H1 (cell line): Measurements from ENCODE around the gene PCED1B. TPM values are rescaled to one million over a fixed set of nuclear protein-coding genes. Genes with fewer than 3 reads are reported as not detected.

Experiments
- CTCF ChIA-PET: fragments of 300-600 bp; sonication (Branson Sonifier 250); formaldehyde crosslinking; loops from one replicate; lab custom pipeline; 2021; ENCODE audit not compliant: partially characterized antibody; lab: Charles Lee
- POLR2A ChIA-PET: fragments of 300-600 bp; sonication (Branson Sonifier 250); formaldehyde crosslinking; loops from one replicate; lab custom pipeline; 2021; ENCODE audit warnings: inconsistent platforms; ENCODE audit not compliant: partially characterized antibody; lab: Charles Lee
- DNase-seq, 2 experiments: peaks; one replicate each; pipeline versions ENCODE4 v3.0.0 to v3.0.0-alpha.2; 2010 to 2022; ENCODE audit warnings: low spot score in 2 of 2, low read depth in 1 of 2, mixed read lengths in 1 of 2
- FAIRE-seq: peaks from 2 replicates; lab custom pipeline; 2011; peaks lifted over from hg19 to GRCh38; lab: Jason Lieb, UNC
- H2AFZ ChIP-seq: 2 replicates; pipeline ENCODE4 v1.8.1; 2012; ENCODE audit warnings: low read length, inconsistent platforms
- H2AK5ac ChIP-seq: 2 replicates; pipeline ENCODE4 v1.6.1; 2013; ENCODE audit warnings: low read depth, low read length
- H2BK120ac ChIP-seq: replicated peaks from 2 replicates; pipeline ENCODE3; 2013; ENCODE audit warnings: low read depth, low read length, inconsistent platforms
- H2BK12ac ChIP-seq: 2 replicates; pipeline ENCODE4 v1.6.1; 2013; ENCODE audit warnings: low read depth, low read length
- H2BK15ac ChIP-seq: 2 replicates; pipeline ENCODE4 v1.6.1; 2013; ENCODE audit warnings: low read length
- H2BK20ac ChIP-seq: 2 replicates; pipeline ENCODE4 v1.6.1; 2013; ENCODE audit warnings: low read length
- H2BK5ac ChIP-seq: 2 replicates; pipeline ENCODE4 v1.6.1; 2013; ENCODE audit warnings: low read depth, low read length
- H3K14ac ChIP-seq: 2 replicates; pipeline ENCODE4 v1.6.1; 2013; ENCODE audit warnings: inconsistent platforms; ENCODE audit not compliant: insufficient read length
- H3K18ac ChIP-seq: 2 replicates; pipeline ENCODE4 v1.6.1; 2013; ENCODE audit warnings: low read length; ENCODE audit errors: extremely low read depth
- H3K23ac ChIP-seq: 2 replicates; pipeline ENCODE4 v1.6.1; 2013; ENCODE audit warnings: inconsistent platforms; ENCODE audit not compliant: insufficient read length
- H3K23me2 ChIP-seq: 2 replicates; pipeline ENCODE4 v1.6.1; 2013; ENCODE audit warnings: low read depth, low read length
- H3K27ac ChIP-seq: 2 replicates; pipeline ENCODE4 v1.6.1; 2011; ENCODE audit warnings: low read depth, low read length, inconsistent platforms
- H3K27me3 ChIP-seq, 4 experiments: replicated peaks in 1 of 4; 1 replicate in 1 of 4; 2 replicates in 3 of 4; pipeline versions ENCODE4 v1.6.1 to v1.8.1; 2011 to 2013; ENCODE audit warnings: low read length in 3 of 4, mild to moderate bottlenecking in 3 of 4, inconsistent platforms in 2 of 4, mixed read lengths in 2 of 4, moderate library complexity in 1 of 4; ENCODE audit not compliant: control insufficient read depth in 3 of 4, insufficient read depth in 3 of 4; ENCODE audit errors: extremely low read depth in 1 of 4
- H3K36me3 ChIP-seq, 4 experiments: 2 replicates each; pipeline versions ENCODE4 v1.6.1 to v1.8.1; 2011 to 2013; ENCODE audit warnings: mild to moderate bottlenecking in 4 of 4, low read length in 3 of 4, moderate library complexity in 2 of 4, control low read depth in 1 of 4, inconsistent platforms in 1 of 4; ENCODE audit not compliant: insufficient read depth in 4 of 4, control insufficient read depth in 2 of 4
- H3K4ac ChIP-seq: replicated peaks from 2 replicates; pipeline ENCODE3; 2013; ENCODE audit warnings: low read length, low read depth, mixed read lengths, inconsistent platforms; ENCODE audit not compliant: insufficient read length
- H3K4me1 ChIP-seq, 4 experiments: replicated peaks in 1 of 4; 1 replicate in 1 of 4; 2 replicates in 3 of 4; pipeline versions ENCODE4 v1.6.1 to v1.8.1; 2011 to 2013; ENCODE audit warnings: low read length in 3 of 4, inconsistent platforms in 2 of 4, mixed read lengths in 1 of 4; ENCODE audit not compliant: insufficient read depth in 4 of 4, control insufficient read depth in 3 of 4
- H3K4me2 ChIP-seq, 2 experiments: 2 replicates each; pipeline versions ENCODE4 v1.6.1 to v1.8.1; 2011 to 2013; ENCODE audit warnings: low read depth in 2 of 2, low read length in 2 of 2, control low read depth in 1 of 2, inconsistent platforms in 1 of 2, mild to moderate bottlenecking in 1 of 2; ENCODE audit not compliant: insufficient read depth in 1 of 2
- H3K4me3 ChIP-seq, 4 experiments: fragments of 200-600, 300-600 bp in 1 of 4; sonication (generic), shearing (Covaris generic), sonication (Bioruptor Twin) in 1 of 4; 2 replicates each; pipeline versions ENCODE4 v1.5.1 to v1.8.1; 2011 to 2016; ENCODE audit warnings: low read length in 4 of 4, low read depth in 3 of 4, control low read depth in 2 of 4, inconsistent platforms in 2 of 4, mild to moderate bottlenecking in 2 of 4, mixed read lengths in 1 of 4, moderate library complexity in 1 of 4; ENCODE audit not compliant: insufficient read depth in 2 of 4; ENCODE audit errors: extremely low read depth in 1 of 4
- H3K56ac ChIP-seq: replicated peaks from 2 replicates; pipeline ENCODE3; 2013; ENCODE audit warnings: low read depth, mild to moderate bottlenecking, mixed read lengths, low read length, inconsistent platforms; ENCODE audit not compliant: insufficient read length
- H3K79me1 ChIP-seq: 2 replicates; pipeline ENCODE4 v1.6.1; 2013; ENCODE audit warnings: low read depth, low read length, control low read depth
- H3K79me2 ChIP-seq, 2 experiments: 2 replicates each; pipeline versions ENCODE4 v1.6.1 to v1.8.1; 2012 to 2013; ENCODE audit warnings: low read length in 2 of 2, mild to moderate bottlenecking in 2 of 2, inconsistent platforms in 1 of 2; ENCODE audit not compliant: insufficient read depth in 2 of 2, control insufficient read depth in 1 of 2
- H3K9ac ChIP-seq, 4 experiments: replicated peaks in 1 of 4; 1 replicate in 1 of 4; 2 replicates in 3 of 4; pipeline versions ENCODE4 v1.6.1 to v1.8.1; 2011 to 2013; ENCODE audit warnings: low read depth in 3 of 4, low read length in 3 of 4, control low read depth in 2 of 4, mild to moderate bottlenecking in 2 of 4, moderate library complexity in 2 of 4, inconsistent platforms in 1 of 4; ENCODE audit errors: extremely low read depth in 1 of 4
- H3K9me3 ChIP-seq, 2 experiments: 2 replicates each; pipeline versions ENCODE4 v1.6.1 to v1.8.1; 2012 to 2013; ENCODE audit warnings: mild to moderate bottlenecking in 2 of 2, moderate library complexity in 2 of 2, control low read depth in 1 of 2, inconsistent platforms in 1 of 2, low read depth in 1 of 2, low read length in 1 of 2, mixed read lengths in 1 of 2; ENCODE audit not compliant: insufficient read depth in 2 of 2
- H4K20me1 ChIP-seq, 2 experiments: replicated peaks in 1 of 2; 2 replicates each; pipeline versions ENCODE3 to v1.8.1; 2011 to 2013; ENCODE audit warnings: inconsistent platforms in 2 of 2, low read length in 2 of 2, mild to moderate bottlenecking in 1 of 2; ENCODE audit not compliant: insufficient read depth in 2 of 2, control insufficient read depth in 1 of 2
- H4K5ac ChIP-seq: 2 replicates; pipeline ENCODE4 v1.6.1; 2013; ENCODE audit warnings: low read length, low read depth, mixed read lengths, inconsistent platforms; ENCODE audit not compliant: insufficient read length
- H4K8ac ChIP-seq: 2 replicates; pipeline ENCODE4 v1.8.0; 2013; ENCODE audit warnings: mild to moderate bottlenecking, moderate library complexity, low read length, inconsistent platforms; ENCODE audit not compliant: insufficient read depth; ENCODE audit errors: extremely low read depth
- H4K91ac ChIP-seq: replicated peaks from 2 replicates; pipeline ENCODE3; 2013; ENCODE audit warnings: low read length, mixed read lengths, inconsistent platforms; ENCODE audit not compliant: insufficient read length
- SIN3A ChIP-seq, 2 experiments: IDR thresholded peaks in 1 of 2; conservative IDR thresholded peaks in 1 of 2; 2 replicates each; pipeline ENCODE4 v1.6.1; 2011 to 2012; ENCODE audit warnings: low read length in 2 of 2, improper control_type of control experiment in 1 of 2, low read depth in 1 of 2, mild to moderate bottlenecking in 1 of 2
- SIX5 ChIP-seq: IDR thresholded peaks from 2 replicates; pipeline ENCODE4 v1.6.1; 2011; ENCODE audit warnings: mild to moderate bottlenecking, low read depth, low read length
- TCF12 ChIP-seq: IDR thresholded peaks from 2 replicates; pipeline ENCODE4 v1.6.1; 2011; ENCODE audit warnings: low read depth, mild to moderate bottlenecking, low read length
- WGBS, 2 experiments: shearing (Covaris generic) in 1 of 2; methylation state at CpG; one replicate each; pipeline versions ENCODE4 v1.1.6 to v1.1.7; 2013 to 2015; ENCODE audit warnings: low lambda C conversion rate in 2 of 2, mixed read lengths in 2 of 2, inconsistent platforms in 1 of 2, low coverage in 1 of 2, missing lambda C conversion rate in 1 of 2; ENCODE audit not compliant: insufficient replicate concordance in 2 of 2, insufficient coverage in 1 of 2, insufficient read length in 1 of 2; ENCODE audit errors: extremely low coverage in 1 of 2, missing lambda C conversion rate in 1 of 2; 5-methylcytosine and 5-hydroxymethylcytosine counted together
- polyA plus RNA-seq, 7 experiments: library from polyadenylated mRNA; depleted of rRNA in 3 of 7; stranded (reverse) in 5 of 7; unstranded in 2 of 7; fragments of >200 nt in 5 of 7; fragments of 200-250 nt in 2 of 7; gene quantifications; 1 replicate in 5 of 7; 2 replicates in 1 of 7; 4 replicates in 1 of 7; pipeline versions ENCODE4 v1.2.1 to v1.2.3, GENCODE V29; 2011 to 2013; ENCODE audit warnings: missing spikeins in 2 of 7, mixed read lengths in 2 of 7
- total RNA-seq: library from RNA; stranded (reverse); fragmentation: NEBNext Ultra II Directional; extraction: Animal tissue kit (Norgen Biotek cat#: 25700); gene quantifications from 2 replicates; pipeline ENCODE4 v1.2.1, GENCODE V29; 2021

Gene PCED1B
- total and polyA plus RNA-seq, 2 of the 8 experiments (the other 6 are each of a cell fraction or from before 2014, with no cell fraction given): 4.7 to 5.4 TPM

DNA sequence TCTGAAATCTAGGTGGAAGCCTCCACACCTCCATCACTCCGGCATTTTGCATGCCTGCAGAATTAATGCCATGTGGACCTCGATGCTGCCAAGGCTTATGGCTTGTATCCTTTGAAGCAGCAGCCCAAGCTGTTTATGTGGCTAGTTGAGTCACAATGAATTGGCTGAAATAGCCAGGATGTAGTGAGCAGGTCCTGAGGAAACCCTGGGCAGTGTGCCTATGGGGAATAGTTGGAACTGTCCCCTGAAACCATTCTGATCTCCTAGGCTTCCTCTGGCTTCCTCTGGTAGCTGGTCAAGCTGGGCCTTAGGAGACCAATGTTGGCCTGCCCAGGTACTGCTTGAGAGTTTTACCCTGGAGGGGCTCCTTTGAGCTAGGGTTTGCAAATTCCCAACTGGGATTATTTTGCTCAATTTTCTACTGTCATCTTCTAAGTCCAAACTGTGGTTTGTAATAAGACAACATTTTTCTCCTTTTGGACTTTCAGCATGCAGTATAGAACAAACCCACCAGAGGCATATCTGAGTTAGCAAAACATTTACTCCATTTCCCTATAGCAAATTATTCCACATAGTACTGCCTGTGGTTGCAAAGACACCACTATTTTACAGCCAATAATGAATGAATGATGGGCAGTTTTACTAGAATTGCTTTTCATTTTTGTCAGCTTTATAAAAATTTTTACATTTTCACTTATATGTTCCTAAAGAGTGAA, 85.5 kb downstream of the PCED1B start:
- Histone ChIP-seq H3K4me3 (no peak overlapping the region), H3K14ac (no peak overlapping the region), H4K5ac (no peak overlapping the region), H3K79me2 (no peaks in the 10 kb centered on the region), H2AFZ (0 out of 2 replicates have a peak overlapping the region, but pooled peaks have one; percentile 2), H3K79me1 (no peaks in the 10 kb centered on the region), H4K20me1 (no peaks in the 10 kb centered on the region), H3K27ac (no peak overlapping the region), H2BK5ac (no peak overlapping the region), H4K8ac (no peak overlapping the region), H3K23ac (no peak overlapping the region), H3K9ac (no peak overlapping the region), H3K18ac (no peak overlapping the region), H2BK15ac (peak overlapping the region; percentile 81; the same call in 1 of the 2 replicates), H2BK20ac (no peak overlapping the region), H3K56ac (no peak overlapping the region), H3K4me1 (no peaks in the 10 kb centered on the region), H3K27me3 (no peaks in the 10 kb centered on the region), H3K4me2 (no peak overlapping the region), H3K36me3 (no peaks in the 10 kb centered on the region), H2BK12ac (no peak overlapping the region), H3K23me2 (no peaks in the 10 kb centered on the region), H4K91ac (no peak overlapping the region), H2BK120ac (no peak overlapping the region), H3K9me3 (no peaks in the 10 kb centered on the region), H3K4ac (no peak overlapping the region), H2AK5ac (no peak overlapping the region)
- TF ChIP-seq SIX5 (no peak), SIN3A (conservative IDR thresholded peaks at IDR 0.05 in 1 of 2, IDR thresholded peaks at IDR 0.05 in 1 of 2; ENCODE audit: low read depth in 1 of 2, low read length in 2 of 2) (no peak), TCF12 (no peak)
- CTCF ChIA-PET: interaction anchor here (0.6 to 2.3 kb wide), 7 partner anchors 15 to 310 kb away, joined by 3 to 7 read pairs (median 3); no protein-coding TSS in a partner anchor
- FAIRE-seq: no peak
- POLR2A ChIA-PET: no interaction called here
- no peak for DNase-seq
- WGBS, 2 experiments: 85% methylated on average over 2 of the region's 2 CpGs; no CpG with 5 or more reads in 1 of the 2 experiments
